GM15510 (cell line): ENCODE measurements around the gene PLA2R1.

Experiments
- POLR2A ChIP-seq: IDR thresholded peaks from 3 replicates; pipeline ENCODE4 v1.6.1; 2011; ENCODE audit warnings: borderline replicate concordance; ENCODE audit not compliant: insufficient read length; ENCODE audit errors: extremely low read depth

PLA2R1 gene

DNA sequence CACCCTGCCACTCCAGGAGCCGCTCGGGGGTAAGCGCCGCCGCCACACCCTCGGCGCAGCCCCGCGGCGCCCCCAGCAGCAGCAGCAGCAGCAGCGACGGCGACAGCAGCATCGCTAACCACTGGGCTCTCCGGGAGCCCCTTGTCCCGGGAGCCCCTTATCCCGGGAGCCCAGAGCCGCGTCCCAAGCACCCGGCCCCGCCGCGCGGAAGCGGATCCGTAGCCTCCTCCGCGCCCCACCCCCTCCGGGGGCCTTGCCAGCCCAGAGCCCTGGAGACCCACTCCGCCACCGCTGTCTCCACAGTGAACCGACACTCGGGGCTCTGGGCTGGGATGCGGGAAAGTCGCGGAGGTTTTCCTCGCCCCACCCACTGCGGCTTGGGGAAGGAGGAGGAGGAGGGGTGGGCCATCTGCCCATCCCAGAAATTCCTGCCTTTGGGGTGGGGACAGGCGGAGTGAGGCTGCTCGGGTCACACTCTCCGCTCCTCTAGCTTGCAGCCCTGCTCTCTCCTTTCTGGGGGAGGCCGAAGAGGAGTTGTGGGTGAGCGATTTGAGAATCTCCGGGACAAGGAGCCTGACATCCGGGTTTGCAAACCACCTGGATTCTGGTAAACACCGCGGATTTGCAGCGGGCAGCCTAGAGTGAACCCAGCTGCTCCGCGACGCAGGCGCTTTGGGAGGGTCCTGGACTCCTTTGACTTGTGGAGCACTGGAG lies at the start of gene PLA2R1:
Gene PLA2R1, minus strand, starts transcription at position 324 of the 714 bp plus-strand sequence. Its CDS starts 212 bp downstream, at position 112.
- no peak for TF ChIP-seq POLR2A

DNA sequence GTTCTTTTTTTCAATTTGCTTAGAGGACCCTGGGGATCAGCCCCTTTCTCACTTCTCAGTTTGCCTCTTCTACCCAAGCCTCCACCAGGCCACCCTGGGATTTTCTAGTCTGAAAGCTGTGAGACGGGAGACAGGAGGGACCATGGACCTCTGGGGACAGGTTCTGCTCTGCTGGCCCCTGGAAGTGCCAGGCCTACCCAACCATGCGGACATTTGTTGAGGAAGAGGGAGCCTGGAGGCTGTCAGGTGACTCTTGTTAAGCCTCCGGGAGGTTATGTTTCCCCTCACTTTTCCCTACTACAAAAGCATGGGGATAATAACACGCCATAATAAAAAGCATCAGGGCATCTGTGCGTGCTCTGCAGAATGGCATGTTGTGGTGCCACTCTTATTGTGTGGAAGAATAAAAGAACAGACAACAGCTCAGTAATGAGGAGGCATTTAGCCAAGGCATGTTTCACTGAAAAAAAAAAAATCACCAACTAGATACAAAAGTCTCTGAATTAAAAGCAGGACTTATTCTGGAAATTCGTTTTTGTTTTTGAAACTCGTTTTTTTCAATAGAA lies 48.3 kb upstream of the PLA2R1 start:
- TF ChIP-seq POLR2A: no peak

DNA sequence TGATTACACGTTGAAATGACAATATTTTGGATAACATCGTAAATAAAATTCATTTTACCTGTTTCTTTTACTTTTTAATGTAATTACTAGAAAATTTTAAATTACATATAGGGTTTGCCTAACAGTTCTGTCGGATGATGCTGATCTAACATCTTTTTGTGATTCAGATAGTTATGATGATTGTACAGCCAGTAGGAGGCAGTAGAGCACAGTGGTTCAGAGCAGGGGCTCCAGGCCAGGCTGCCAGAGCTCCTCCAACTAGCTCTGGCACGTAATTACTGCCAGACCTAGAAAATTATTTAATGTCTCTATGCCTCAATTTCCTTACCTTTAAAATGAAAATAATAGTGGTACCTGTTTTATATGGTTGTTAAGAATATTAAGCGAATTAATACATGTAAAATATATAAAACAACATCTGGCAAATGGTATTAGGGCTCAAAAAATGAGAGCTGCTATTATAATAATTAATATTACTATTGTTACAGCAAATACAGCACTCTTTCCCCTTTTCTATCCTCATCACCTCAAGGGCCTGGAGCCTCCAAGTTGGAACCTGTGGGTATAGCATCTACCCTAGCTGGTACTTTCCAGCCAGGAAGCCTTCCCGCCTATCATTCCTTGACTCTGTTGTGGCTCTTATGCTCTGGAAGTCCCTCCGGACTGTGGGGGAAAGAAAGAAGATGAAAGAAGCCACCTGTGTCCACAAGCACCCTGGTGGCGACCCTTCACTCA lies 47.7 kb upstream of the PLA2R1 start:
- TF ChIP-seq POLR2A: no peak

DNA sequence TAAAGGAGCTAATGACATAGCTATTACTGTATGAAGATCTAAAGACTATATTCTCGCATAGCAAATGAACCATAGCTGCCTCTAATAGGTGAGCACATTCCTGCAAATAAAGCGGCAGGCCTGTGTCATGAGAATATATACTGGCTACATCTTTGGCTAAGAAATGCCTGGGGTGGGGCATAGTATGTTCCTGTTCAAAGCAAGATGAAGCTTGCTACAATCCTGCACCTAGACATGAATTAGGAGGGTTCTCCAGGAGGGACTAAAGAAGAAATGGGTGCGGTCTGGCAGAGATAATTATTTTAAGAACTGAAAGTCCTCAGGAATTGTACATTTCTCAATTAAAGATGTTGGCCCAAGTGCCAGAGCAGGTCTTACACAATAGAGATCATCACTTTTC lies 46.8 kb upstream of the PLA2R1 start:
- TF ChIP-seq POLR2A: no peak

DNA sequence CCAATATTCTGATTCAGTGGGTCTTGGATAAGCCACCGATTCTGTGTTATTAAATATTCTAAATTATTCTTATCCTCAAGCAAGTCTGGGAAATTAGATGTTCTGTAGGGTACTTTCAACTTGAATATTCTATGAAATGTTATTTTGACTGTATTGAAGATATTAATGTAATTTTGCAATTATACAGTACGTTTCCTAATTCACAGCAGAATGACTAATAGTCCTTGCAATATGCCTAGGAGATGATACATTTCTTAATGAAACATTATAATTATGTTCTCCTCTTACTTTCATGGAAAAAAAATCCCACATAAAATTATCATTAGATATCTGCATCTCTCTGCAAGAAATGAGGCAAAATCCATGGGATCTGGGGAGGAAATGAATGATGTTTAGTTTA lies 46.2 kb upstream of the PLA2R1 start:
- TF ChIP-seq POLR2A: no peak

DNA sequence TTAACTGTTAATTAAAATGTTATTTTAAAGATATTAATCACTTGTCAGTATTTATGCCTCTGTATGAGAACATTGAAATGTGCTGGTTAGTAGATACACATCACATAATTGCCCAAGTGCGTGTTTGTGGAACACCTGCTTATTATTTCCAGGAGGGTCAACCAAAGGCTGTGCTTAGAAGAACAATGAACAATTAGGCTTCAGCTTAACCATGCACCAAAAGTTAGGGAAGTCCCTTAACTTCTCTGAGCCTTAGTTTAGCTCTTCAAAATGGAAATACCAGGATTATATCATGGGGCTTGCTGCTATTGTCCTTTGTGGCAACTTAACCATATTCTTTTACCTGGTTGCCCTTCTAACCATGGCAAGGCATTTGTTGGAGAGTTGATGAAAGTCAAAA lies 43.0 kb upstream of the PLA2R1 start:
- TF ChIP-seq POLR2A: no peak

DNA sequence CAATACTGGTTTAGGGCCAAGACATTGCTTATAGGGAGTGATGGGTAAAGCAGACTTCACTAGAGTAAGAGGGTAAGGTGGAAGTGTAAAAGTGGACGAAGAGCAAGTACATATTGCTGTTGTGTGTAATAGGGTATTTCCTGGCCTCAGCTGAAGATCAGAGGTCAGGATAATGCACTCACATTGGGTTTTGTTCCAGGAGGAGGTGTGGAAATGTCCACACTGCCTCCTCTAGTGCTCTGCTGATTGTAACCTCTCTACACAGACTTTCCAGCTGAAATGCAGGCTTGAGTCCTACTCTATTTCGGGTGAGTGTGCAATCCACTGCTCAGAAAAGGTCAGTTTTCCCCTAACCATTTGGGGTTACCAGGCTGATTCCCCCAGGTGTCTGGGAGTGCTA lies 41.7 kb upstream of the PLA2R1 start:
- TF ChIP-seq POLR2A: no peak

DNA sequence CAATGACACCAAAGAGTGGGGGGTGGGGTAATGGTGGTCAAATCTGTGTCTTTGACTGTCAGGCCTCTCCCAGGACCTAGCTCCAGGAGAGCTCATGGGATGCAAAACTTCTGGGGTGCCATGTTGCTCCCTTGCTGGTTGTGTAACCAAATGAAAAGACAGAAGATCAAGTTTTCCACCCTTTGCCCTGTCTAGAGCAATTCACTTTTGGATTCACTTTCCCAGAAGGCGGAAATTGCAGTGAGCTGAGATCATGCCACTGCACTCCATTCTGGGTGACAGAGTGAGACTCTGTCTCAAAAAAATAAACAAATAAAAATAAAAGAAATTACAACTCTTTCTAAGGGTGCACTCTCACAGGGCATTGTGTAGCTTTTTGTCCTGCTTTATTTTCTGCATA lies 34.9 kb upstream of the PLA2R1 start:
- TF ChIP-seq POLR2A: no peak

DNA sequence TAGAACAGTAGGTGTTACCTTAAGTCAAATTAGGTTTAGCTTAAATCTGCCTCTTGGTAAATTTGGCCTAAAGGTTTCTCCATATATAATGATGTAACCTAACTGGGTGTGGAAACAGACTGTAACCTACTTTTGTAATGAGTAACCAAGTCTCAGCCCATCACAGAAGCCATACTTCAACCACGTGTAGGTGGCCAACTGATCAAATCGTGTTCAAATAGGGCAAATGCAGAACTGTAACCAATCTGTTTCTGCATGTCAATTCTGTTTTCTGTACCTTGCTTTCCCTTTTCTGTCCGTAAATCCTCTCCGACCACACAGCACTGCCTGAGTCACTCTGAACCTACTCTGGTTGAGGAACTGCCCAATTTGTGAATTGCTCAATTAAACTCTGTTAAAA lies 34.0 kb upstream of the PLA2R1 start:
- TF ChIP-seq POLR2A: no peak

DNA sequence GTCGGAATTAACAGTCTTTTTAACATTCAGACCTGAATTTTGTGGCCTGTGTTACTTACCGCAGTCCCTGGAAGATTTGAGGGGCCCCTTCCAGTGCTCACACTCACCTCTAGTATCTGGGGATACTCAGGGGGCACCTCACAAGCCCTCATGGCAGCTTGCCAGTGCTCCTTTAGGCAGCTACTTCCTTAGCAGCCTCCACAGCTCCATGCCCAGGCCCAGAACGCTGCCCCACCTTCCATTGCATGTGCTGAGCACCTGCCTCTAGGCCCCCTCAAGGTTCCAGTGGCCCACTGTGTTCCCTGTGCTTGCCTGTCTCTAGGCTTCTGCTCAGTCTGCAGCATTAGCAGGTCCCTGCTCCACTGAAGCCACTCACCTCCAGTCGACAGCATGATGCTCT lies 30.0 kb upstream of the PLA2R1 start:
- TF ChIP-seq POLR2A: no peak

DNA sequence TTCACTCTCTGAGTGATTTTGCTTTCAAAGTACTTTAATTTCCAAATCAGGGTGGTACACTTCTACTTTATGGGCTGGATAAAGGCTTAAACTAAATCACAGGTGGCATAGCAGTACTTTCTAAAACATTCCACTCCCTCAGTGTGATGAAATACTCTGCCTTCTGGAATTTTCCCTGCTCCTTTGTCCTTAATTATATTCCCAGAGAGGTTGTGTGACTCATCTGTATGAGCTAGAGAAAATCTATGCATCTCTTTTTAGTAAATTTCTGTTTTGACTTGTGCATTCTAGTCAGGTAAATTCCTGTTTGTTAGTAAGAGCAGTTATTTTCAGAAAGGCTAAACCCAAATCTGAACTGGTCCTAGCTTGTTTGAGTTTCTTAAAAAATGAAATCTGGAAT lies 29.0 kb upstream of the PLA2R1 start:
- no peak for TF ChIP-seq POLR2A

DNA sequence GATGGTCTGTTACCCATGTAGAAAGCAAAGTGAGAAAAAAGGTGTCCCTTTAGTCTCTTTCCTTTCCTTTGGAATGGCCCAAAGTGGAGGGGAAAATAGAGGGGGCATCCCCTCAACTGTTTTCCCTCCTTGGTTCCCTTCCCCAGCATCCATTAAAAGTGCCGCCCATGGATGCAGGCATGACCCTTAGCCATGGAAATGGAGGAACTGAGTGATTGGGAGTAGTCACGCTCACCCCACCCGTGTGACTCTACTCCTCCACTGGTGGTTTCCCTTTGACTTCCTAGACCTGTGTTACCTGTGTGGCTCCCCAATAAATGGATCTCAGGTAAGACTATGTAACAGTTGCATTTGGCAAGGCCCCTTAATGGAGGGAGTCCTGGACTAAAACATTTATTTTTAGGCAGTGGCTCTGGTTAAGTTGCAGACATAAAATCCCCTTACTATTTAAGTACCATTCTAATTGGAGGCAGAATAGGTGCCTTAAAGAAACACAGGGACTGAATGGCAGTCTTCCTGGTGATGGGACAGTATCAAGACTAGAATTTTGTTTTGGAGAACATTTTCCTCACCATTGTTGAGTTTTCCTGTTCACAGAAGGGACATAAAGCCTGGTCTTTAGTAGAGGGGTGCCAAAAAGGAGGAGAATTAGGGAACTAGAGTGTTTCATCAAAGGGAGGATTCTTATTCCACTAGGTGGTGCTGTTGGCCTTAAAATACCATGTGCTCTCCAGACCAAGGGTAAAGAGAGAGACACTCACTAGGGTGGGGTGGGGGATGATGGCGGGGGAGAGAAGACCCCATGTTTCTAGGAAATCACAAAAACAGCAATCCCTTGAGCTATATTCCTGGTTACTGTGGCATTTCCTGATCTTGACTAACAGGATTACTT lies 25.7 kb upstream of the PLA2R1 start:
- no peak for TF ChIP-seq POLR2A

DNA sequence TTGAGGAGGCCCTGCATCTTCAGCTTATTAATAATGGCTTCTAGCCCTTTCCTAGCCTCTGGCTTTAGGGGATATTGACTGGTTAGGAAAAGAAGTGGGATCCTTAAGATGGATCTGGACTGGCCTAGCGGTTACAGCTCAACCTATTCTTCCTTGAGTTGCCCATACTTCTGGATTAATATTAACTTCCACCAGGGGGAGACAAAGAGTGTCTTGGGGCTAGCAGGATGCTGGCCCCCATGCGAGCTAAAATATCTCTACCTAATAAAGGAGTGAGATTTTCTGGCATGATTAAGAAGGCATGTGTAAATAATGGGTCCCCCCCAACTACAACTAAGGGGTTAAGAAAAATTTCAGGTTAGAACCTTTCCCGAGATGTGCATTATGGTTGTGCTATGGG lies 23.2 kb upstream of the PLA2R1 start:
- no peak for TF ChIP-seq POLR2A

DNA sequence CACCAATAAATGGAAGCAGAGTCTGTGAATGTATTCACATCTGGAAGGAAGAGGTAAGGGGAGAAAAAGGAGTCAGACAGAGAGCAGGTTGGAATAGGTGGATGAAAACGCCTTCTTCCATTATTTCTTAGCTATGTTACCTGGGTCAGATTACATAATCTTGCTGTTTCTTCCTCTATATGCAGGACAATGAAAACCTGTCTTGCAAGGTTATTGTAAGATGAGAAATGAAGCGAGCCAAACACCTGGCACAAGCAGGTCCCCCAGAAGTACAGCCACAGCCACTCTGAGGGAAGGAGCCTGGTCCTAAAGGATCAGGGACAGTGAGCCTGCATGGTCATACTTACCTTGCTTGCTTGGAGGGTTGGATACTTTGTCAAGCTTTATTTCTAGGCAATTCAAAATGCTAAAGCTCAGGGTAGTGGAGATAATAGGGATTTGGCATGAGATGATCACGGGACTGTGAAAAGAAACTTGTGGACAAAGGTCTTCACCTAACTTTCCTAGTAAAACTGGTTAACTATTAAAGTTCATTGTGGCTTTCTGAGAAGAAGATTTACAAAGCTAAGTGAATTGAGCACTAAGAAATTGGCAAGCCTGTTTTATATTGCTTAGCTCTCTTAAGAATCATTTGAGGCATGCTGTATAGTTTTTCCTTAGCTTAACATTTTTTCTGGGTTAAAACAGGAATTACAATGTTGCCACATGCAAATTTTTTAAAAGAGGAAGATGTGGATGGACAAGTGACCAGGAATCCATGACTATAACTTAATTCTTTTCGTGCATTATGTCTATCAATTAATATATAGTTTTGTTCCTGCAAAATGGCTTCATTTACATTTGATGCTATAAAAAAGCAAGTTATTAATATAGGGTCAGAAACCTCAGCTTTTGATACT lies 15.7 kb upstream of the PLA2R1 start:
- no peak for TF ChIP-seq POLR2A
